GM12878 (cell line): Measurements from ENCODE around the gene SRSF3. TPM values are rescaled to one million over a fixed set of nuclear protein-coding genes. Genes with fewer than 3 reads are reported as not detected.

Experiments
- BHLHE40 ChIP-seq, 2 experiments: fragments of 450-650 bp in 1 of 2; IDR thresholded peaks; 2 replicates each; pipeline ENCODE4 v1.6.1; 2011 to 2017; ENCODE audit warnings: low read depth in 2 of 2, borderline replicate concordance in 1 of 2, improper control_type of control experiment in 1 of 2, low read length in 1 of 2, mild to moderate bottlenecking in 1 of 2
- BRCA1 ChIP-seq: IDR thresholded peaks from 2 replicates; pipeline ENCODE4 v1.6.1; 2011; ENCODE audit warnings: low read depth, low read length, improper control_type of control experiment
- CEBPB ChIP-seq, 2 experiments: fragments of 150-350 bp in 1 of 2; IDR thresholded peaks; 2 replicates each; pipeline ENCODE4 v1.6.1; 2012 to 2014; ENCODE audit warnings: low read depth in 2 of 2, low read length in 2 of 2, borderline replicate concordance in 1 of 2, inconsistent platforms in 1 of 2
- E4F1 ChIP-seq: fragments of 450-650 bp; IDR thresholded peaks from 2 replicates; pipeline ENCODE4 v1.6.1; 2018; ENCODE audit warnings: borderline replicate concordance, mild to moderate bottlenecking; ENCODE audit not compliant: partially characterized antibody
- FOXM1 ChIP-seq: IDR thresholded peaks from 2 replicates; pipeline ENCODE4 v1.6.1; 2012; ENCODE audit warnings: low read depth, mild to moderate bottlenecking, inconsistent platforms, low read length, moderate library complexity
- KAT2A ChIP-seq: conservative IDR thresholded peaks from 2 replicates; pipeline ENCODE4 v1.6.1; 2011; ENCODE audit warnings: low read depth, low read length; ENCODE audit not compliant: control insufficient read depth
- MEF2A ChIP-seq: IDR thresholded peaks from 2 replicates; pipeline ENCODE4 v1.6.1; 2011; ENCODE audit warnings: low read depth, mild to moderate bottlenecking, low read length, moderate library complexity; ENCODE audit not compliant: insufficient read depth
- MEF2B ChIP-seq: fragments of 450-650 bp; IDR thresholded peaks from 2 replicates; pipeline ENCODE4 v1.6.1; 2018; ENCODE audit warnings: mild to moderate bottlenecking, moderate library complexity; ENCODE audit not compliant: partially characterized antibody, poor library complexity, severe bottlenecking
- MTA3 ChIP-seq: IDR thresholded peaks from 2 replicates; pipeline ENCODE4 v1.6.1; 2012; ENCODE audit warnings: low read length, inconsistent platforms, borderline replicate concordance
- NFIC ChIP-seq: IDR thresholded peaks from 2 replicates; pipeline ENCODE4 v1.6.1; 2012; ENCODE audit warnings: low read depth, mild to moderate bottlenecking, inconsistent platforms, low read length, moderate library complexity
- NR2C1 ChIP-seq: fragments of 450-650 bp; IDR thresholded peaks from 2 replicates; pipeline ENCODE4 v1.6.1; 2017; ENCODE audit warnings: antibody characterized with exemption, mild to moderate bottlenecking, moderate library complexity
- PML ChIP-seq: IDR thresholded peaks from 2 replicates; pipeline ENCODE4 v1.6.1; 2012; ENCODE audit warnings: low read length, inconsistent platforms
- SMC3 ChIP-seq: IDR thresholded peaks from 2 replicates; pipeline ENCODE4 v1.6.1; 2011; ENCODE audit warnings: low read length, improper control_type of control experiment, borderline replicate concordance
- SREBF1 ChIP-seq: IDR thresholded peaks from 2 replicates; pipeline ENCODE4 v1.6.1; 2012; ENCODE audit warnings: mild to moderate bottlenecking, low read length
- SUZ12 ChIP-seq: fragments of 200-600 bp; sonication (generic); IDR thresholded peaks from one replicate; pipeline ENCODE4 v1.6.1; 2018; ENCODE audit warnings: antibody characterized with exemption, mild to moderate bottlenecking; ENCODE audit not compliant: unreplicated experiment
- TARDBP ChIP-seq: IDR thresholded peaks from 2 replicates; pipeline ENCODE4 v1.6.1; 2016; ENCODE audit warnings: borderline replicate concordance
- TCF3 ChIP-seq: IDR thresholded peaks from 2 replicates; pipeline ENCODE4 v1.6.1; 2012; ENCODE audit warnings: low read depth, mild to moderate bottlenecking, low read length, borderline replicate concordance; ENCODE audit not compliant: insufficient read depth
- TCF7 ChIP-seq: IDR thresholded peaks from 2 replicates; pipeline ENCODE4 v1.6.1; 2014; ENCODE audit warnings: antibody characterized with exemption, borderline replicate concordance
- USF1 ChIP-seq: IDR thresholded peaks from 2 replicates; pipeline ENCODE4 v1.6.1; 2011; ENCODE audit warnings: borderline replicate concordance, low read depth, mild to moderate bottlenecking, moderate library complexity, mixed read lengths, low read length; ENCODE audit not compliant: insufficient read depth; ENCODE audit errors: extremely low read length
- ZBED1 ChIP-seq: IDR thresholded peaks from 2 replicates; pipeline ENCODE4 v1.6.1; 2016; ENCODE audit warnings: borderline replicate concordance
- ZNF622 ChIP-seq: fragments of 450-650 bp; IDR thresholded peaks from 2 replicates; pipeline ENCODE4 v1.6.1; 2017; ENCODE audit warnings: mild to moderate bottlenecking, inconsistent platforms
- polyA plus RNA-seq, 11 experiments: library from polyadenylated mRNA; depleted of rRNA in 4 of 11; unstranded in 6 of 11; stranded (reverse) in 5 of 11; fragments of >200 nt; fragmentation: Nextera tagmentation in 4 of 11; fragmentation: Illumina TruSeq in 1 of 11; extraction: Ambion mirVana in 4 of 11; extraction: Trizol in 1 of 11; gene quantifications; 1 replicate in 1 of 11; 2 replicates in 10 of 11; pipeline versions ENCODE4 v1.2.1 to v1.2.3, GENCODE V29; 2011 to 2016; ENCODE audit warnings: inconsistent platforms in 2 of 11, missing spikeins in 2 of 11, low read depth in 1 of 11
- total RNA-seq, 4 experiments: library from RNA; depleted of rRNA in 3 of 4; stranded (reverse); fragments of >200 nt in 3 of 4; fragmentation: Illumina TruSeq in 1 of 4; extraction: Trizol in 1 of 4; gene quantifications; 2 replicates each; pipeline versions ENCODE4 v1.2.1 to v1.2.3, GENCODE V29; 2013 to 2021
- TF ChIP-seq, protein P1 (sequence below): IDR thresholded peaks from 2 replicates; pipeline ENCODE4 v1.6.1; 2011; ENCODE audit warnings: low read depth, low read length, improper control_type of control experiment, borderline replicate concordance
- TF ChIP-seq, protein P2 (sequence below): fragments of 450-650 bp; IDR thresholded peaks from 2 replicates; pipeline ENCODE4 v1.6.1; 2016; ENCODE audit warnings: mild to moderate bottlenecking, moderate library complexity, borderline replicate concordance

SRSF3 gene
- total and polyA plus RNA-seq, 10 of the 15 experiments (the other 5 are each of a cell fraction or from before 2014, with no cell fraction given), result 195 to 1,377 (median 493) TPM

DNA sequence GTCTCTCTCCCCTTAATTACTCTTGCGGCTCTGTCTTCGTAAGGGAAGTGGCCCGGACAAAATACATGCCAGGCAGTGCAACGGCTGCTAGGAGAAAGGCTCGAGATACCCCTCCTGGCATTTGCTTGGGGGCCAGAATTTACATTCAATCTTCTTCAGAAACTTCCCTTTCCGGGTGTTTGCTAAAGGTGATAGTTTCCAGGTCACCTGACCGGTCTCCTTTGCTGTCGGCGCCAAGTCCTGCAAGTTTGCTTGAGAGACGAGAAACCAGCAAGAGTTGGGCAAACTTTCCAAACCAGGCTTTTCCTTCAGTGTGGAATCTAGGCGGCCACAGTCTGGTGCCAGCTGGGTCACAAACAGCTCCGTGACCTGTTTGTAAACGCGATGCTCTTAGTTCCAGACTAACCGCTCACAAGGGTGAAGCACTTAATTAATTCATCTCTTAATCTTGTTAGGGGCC, 563 bp upstream of the SRSF3 start (continued):
- TF ChIP-seq PML, result no peak
- no peak for TF ChIP-seq MEF2A
- TF ChIP-seq SMC3, result no peak
- TF ChIP-seq NR2C1, result peak; percentile 62; the same call in 1 of the 2 replicates
- TF ChIP-seq, protein P1, sequence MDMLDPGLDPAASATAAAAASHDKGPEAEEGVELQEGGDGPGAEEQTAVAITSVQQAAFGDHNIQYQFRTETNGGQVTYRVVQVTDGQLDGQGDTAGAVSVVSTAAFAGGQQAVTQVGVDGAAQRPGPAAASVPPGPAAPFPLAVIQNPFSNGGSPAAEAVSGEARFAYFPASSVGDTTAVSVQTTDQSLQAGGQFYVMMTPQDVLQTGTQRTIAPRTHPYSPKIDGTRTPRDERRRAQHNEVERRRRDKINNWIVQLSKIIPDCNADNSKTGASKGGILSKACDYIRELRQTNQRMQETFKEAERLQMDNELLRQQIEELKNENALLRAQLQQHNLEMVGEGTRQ, result peak; percentile 18; the same call in 1 of the 2 replicates
- no peak for TF ChIP-seq TARDBP
- TF ChIP-seq MEF2B, result no peak
- peak in 1 of 2 experiments; percentile 29; a peak in 2 of 4 replicates for TF ChIP-seq BHLHE40 (IDR thresholded peaks at IDR 0.05; ENCODE audit: borderline replicate concordance in 1 of 2, low read depth in 2 of 2, low read length in 1 of 2)
- no peak for TF ChIP-seq SUZ12
- no peak for TF ChIP-seq SREBF1
- TF ChIP-seq USF1, result peak; percentile 27
- no peak for TF ChIP-seq BRCA1
- no peak for TF ChIP-seq TCF7
- TF ChIP-seq KAT2A, result no peak
- TF ChIP-seq TCF3, result no peak
- no peak for TF ChIP-seq ZNF622
- no peak for TF ChIP-seq ZBED1
- TF ChIP-seq MTA3, result 0 out of 2 replicates have a peak, but pooled peaks have one; percentile 36
- TF ChIP-seq E4F1, result no peak
- TF ChIP-seq FOXM1, result no peak
- no peak for TF ChIP-seq CEBPB (IDR thresholded peaks at IDR 0.05; ENCODE audit: borderline replicate concordance in 1 of 2, low read depth in 2 of 2, low read length in 2 of 2)
- peak; percentile 4; the same call in 1 of the 2 replicates for TF ChIP-seq NFIC
- TF ChIP-seq, protein P2, sequence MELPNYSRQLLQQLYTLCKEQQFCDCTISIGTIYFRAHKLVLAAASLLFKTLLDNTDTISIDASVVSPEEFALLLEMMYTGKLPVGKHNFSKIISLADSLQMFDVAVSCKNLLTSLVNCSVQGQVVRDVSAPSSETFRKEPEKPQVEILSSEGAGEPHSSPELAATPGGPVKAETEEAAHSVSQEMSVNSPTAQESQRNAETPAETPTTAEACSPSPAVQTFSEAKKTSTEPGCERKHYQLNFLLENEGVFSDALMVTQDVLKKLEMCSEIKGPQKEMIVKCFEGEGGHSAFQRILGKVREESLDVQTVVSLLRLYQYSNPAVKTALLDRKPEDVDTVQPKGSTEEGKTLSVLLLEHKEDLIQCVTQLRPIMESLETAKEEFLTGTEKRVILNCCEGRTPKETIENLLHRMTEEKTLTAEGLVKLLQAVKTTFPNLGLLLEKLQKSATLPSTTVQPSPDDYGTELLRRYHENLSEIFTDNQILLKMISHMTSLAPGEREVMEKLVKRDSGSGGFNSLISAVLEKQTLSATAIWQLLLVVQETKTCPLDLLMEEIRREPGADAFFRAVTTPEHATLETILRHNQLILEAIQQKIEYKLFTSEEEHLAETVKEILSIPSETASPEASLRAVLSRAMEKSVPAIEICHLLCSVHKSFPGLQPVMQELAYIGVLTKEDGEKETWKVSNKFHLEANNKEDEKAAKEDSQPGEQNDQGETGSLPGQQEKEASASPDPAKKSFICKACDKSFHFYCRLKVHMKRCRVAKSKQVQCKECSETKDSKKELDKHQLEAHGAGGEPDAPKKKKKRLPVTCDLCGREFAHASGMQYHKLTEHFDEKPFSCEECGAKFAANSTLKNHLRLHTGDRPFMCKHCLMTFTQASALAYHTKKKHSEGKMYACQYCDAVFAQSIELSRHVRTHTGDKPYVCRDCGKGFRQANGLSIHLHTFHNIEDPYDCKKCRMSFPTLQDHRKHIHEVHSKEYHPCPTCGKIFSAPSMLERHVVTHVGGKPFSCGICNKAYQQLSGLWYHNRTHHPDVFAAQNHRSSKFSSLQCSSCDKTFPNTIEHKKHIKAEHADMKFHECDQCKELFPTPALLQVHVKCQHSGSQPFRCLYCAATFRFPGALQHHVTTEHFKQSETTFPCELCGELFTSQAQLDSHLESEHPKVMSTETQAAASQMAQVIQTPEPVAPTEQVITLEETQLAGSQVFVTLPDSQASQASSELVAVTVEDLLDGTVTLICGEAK, result peak; percentile 66; the same call in 1 of the 2 replicates
